Coronary artery (tissue), 2 donors: ENCODE measurements around the gene LRRC66.

ENCODE experiments used
- DNase-seq: peaks from one replicate; pipeline ENCODE4 v3.0.0-alpha.2; 2017; ENCODE audit warnings: low spot score
- H3K27ac ChIP-seq, 2 donors: fragments of 200-600 bp; sonication (generic); one replicate each; pipeline ENCODE4 v1.5.1; 2016 to 2019
- H3K4me3 ChIP-seq: fragments of 200-600 bp; sonication (generic); 2 replicates; pipeline ENCODE4 v1.5.1; 2016; ENCODE audit warnings: mild to moderate bottlenecking, moderate library complexity
- TF ChIP-seq, protein P1 (sequence below): fragments of 200-600 bp; sonication (generic); IDR thresholded peaks from one replicate; pipeline ENCODE4 v1.5.1; 2019; ENCODE audit warnings: antibody characterized with exemption

The LRRC66 gene, protein sequence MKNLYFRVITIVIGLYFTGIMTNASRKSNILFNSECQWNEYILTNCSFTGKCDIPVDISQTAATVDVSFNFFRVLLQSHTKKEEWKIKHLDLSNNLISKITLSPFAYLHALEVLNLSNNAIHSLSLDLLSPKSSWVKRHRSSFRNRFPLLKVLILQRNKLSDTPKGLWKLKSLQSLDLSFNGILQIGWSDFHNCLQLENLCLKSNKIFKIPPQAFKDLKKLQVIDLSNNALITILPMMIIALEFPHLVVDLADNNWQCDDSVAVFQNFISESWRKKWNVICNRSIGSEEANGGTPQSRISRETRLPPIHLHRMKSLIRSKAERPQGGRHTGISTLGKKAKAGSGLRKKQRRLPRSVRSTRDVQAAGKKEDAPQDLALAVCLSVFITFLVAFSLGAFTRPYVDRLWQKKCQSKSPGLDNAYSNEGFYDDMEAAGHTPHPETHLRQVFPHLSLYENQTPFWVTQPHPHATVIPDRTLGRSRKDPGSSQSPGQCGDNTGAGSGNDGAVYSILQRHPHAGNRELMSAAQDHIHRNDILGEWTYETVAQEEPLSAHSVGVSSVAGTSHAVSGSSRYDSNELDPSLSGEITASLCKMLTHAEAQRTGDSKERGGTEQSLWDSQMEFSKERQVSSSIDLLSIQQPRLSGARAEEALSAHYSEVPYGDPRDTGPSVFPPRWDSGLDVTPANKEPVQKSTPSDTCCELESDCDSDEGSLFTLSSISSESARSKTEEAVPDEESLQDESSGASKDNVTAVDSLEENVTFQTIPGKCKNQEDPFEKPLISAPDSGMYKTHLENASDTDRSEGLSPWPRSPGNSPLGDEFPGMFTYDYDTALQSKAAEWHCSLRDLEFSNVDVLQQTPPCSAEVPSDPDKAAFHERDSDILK

DNA sequence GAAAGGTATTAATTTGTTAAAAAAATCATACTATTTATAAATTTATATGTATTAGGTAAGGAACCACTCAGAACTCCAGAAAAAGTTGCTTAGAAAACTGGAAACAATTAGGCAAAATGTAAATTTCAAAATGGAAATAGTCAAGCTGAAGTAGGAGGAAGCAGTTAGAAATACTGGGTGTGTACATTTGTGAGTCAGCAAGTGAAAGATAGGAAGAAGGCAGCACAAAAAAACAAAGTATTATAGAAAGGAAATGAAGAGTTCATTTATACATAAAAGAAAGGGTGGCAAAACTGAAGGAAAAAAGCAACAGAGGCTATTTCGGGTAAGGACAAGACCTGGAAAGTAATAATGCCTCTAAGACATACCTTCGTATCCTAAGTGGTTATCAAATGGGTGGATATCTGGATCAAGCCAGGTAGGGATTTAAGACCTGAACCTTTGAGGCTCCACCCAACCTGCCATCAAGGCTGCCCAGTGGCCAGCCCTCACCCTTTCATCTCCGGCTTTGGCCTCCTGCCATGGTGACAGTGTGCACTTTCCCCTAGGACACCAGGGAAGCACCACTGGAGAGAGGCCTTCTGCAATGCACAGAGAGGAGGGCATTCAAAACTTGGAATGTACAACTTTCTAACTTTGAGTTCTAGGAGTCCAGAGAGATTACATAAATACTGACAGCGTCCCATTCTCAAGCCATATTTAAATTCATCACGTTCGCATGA is at the start of gene LRRC66:
LRRC66 (minus strand) TSS at position 428 of the 722 bp plus-strand sequence. CDS start 2,750 bp downstream, outside the sequence.
- Histone ChIP-seq H3K4me3 (no peak within 1 kb of the TSS), H3K27ac (no peak within 1 kb of the TSS)
- TF ChIP-seq, protein P1, sequence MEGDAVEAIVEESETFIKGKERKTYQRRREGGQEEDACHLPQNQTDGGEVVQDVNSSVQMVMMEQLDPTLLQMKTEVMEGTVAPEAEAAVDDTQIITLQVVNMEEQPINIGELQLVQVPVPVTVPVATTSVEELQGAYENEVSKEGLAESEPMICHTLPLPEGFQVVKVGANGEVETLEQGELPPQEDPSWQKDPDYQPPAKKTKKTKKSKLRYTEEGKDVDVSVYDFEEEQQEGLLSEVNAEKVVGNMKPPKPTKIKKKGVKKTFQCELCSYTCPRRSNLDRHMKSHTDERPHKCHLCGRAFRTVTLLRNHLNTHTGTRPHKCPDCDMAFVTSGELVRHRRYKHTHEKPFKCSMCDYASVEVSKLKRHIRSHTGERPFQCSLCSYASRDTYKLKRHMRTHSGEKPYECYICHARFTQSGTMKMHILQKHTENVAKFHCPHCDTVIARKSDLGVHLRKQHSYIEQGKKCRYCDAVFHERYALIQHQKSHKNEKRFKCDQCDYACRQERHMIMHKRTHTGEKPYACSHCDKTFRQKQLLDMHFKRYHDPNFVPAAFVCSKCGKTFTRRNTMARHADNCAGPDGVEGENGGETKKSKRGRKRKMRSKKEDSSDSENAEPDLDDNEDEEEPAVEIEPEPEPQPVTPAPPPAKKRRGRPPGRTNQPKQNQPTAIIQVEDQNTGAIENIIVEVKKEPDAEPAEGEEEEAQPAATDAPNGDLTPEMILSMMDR: no peak
- DNase-seq: no peak

DNA sequence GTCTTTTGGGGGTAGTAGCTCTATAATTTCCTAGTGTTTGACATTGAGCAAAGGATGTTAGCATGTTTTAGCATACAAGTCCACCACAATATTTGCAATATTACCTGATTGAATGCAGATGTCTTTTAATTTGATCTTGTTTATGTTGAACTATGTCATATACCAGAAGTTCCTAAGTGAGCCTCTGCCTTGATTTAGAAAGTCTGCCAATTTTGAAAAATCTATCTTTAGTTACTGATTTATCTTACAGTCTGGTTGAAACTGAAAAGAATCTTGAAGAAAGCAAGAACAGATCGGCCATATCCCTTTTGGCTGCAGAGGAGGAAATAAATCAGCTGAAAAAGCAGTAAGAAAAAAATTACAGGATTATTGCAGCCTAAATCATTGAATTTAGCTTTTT is 49.4 kb upstream of the LRRC66 start:
- TF ChIP-seq, protein P1: no peak
- no peak for DNase-seq
- Histone ChIP-seq H3K27ac (no peak overlapping the region), H3K4me3 (no peak overlapping the region)

DNA sequence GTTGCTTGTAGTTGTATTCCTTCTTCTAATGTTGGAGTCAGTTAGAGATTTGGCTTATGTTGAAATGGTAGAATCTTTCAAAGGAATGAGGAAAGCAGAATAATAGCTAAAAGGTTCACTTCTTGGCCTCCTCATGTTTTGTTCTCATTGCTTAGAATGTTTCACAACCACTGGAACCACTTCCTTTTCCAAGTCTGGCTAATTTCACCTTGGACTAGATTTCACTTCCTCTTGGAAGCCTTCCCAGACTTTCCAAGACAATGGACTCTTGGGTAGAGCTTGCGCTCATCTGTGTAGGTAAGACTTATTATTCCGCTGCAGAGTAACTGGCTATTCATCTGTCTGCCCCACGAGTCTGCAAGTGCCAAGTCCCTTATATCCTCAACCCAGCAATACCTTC is 39.2 kb upstream of the LRRC66 start:
- Histone ChIP-seq H3K4me3 (no peak overlapping the region), H3K27ac (no peak overlapping the region)
- no peak for DNase-seq
- TF ChIP-seq, protein P1: no peak

DNA sequence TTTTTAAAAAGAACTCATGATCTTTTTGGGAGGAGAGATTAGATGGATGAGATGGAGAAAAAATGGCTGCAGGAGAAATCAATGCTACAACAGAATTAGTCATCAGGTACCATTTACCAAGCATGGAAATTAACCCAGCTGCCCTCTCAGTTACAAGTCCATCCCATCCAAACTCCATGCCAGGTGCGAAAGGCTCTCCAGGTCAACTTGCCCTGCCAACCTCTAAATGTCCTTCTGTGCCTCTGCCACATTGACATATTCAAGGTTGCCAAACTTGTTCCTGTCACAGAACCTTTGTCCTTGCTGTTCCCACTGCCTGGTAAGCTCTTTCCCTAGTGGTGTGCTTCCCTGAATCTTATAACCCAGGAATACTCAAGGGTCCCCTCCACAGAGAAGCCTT is 38.1 kb upstream of the LRRC66 start:
- DNase-seq: no peak
- Histone ChIP-seq H3K27ac (no peak overlapping the region), H3K4me3 (no peak overlapping the region)
- TF ChIP-seq, protein P1: no peak

DNA sequence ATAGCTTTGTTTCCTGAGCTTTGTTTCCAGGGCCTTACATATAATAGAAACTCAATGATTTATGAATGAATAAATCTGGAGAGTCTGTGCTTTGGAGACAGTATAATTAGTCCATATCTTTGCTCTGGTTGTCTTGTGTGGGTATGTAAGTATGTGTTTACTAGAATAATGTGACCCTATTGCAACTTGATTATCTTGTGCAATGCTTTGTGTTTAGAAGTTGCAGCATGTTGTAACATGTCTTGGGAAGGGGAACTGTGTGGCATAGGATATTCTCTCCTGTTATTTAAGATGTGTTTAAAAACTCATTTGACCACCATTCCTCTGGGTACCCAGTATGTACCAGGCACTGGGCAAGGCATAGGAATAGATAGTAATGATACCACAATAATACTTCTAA is 37.0 kb upstream of the LRRC66 start:
- Histone ChIP-seq H3K4me3 (no peak overlapping the region), H3K27ac (no peak overlapping the region)
- DNase-seq: no peak
- TF ChIP-seq, protein P1: no peak

DNA sequence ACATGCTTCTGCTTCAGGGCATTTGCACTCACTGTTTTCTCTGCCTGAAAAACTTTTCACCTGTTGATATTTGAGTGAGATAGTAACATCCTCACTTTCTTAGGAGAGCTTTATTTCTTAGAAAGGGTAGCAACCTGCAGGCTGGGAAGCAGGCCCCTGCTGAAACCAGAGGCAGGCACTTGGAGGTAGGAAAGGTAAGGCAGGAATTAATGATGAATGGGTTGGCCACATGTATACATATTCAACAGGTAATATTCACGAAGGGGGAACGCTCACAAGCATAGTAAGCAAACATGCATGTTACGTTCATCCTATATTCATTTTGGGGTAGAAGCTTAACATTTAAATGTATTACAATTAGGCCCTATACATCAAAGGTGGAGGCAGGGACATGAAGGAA is 34.1 kb upstream of the LRRC66 start:
- no peak for DNase-seq
- Histone ChIP-seq H3K4me3 (no peak overlapping the region), H3K27ac (no peak overlapping the region)
- TF ChIP-seq, protein P1: no peak
